ENCODE data around the gene WDR7.

The WDR7 gene

GRCh38 chr18:56987236-56987635 lies 336.1 kb downstream of the WDR7 start:
- no peak for DNase-seq (ENCODE audit: low read depth, low spot score)

GRCh38 chr18:56988022-56988421 lies 336.9 kb downstream of the WDR7 start:
- DNase-seq (ENCODE audit: low read depth, low spot score): no peak

- DNase-seq (ENCODE audit: low read depth, low spot score): no peak
These were observed 339.5 kb downstream of the WDR7 start for GRCh38 chr18:56990678-56991077.

- DNase-seq (ENCODE audit: low read depth, low spot score): no peak
These were observed 341.6 kb downstream of the WDR7 start for GRCh38 chr18:56992777-56993176.

- DNase-seq (ENCODE audit: low read depth, low spot score): no peak
These were observed 344.5 kb downstream of the WDR7 start for GRCh38 chr18:56995579-56996188.

GRCh38 chr18:56997200-56997599 lies 346.0 kb downstream of the WDR7 start:
- no peak for DNase-seq (ENCODE audit: low read depth, low spot score)

GRCh38 chr18:56999823-57000222 lies 348.7 kb downstream of the WDR7 start:
- no peak for DNase-seq (ENCODE audit: low read depth, low spot score)

- DNase-seq (ENCODE audit: low read depth, low spot score): no peak
These were observed 351.5 kb downstream of the WDR7 start for GRCh38 chr18:57002627-57003026.

- no peak for DNase-seq (ENCODE audit: low read depth, low spot score)
These were observed 352.2 kb downstream of the WDR7 start for GRCh38 chr18:57003342-57003741.

GRCh38 chr18:57004366-57005121 lies 353.4 kb downstream of the WDR7 start:
- no peak for DNase-seq (ENCODE audit: low read depth, low spot score)

GRCh38 chr18:57008001-57008686 lies 357.0 kb downstream of the WDR7 start:
- no peak for DNase-seq (ENCODE audit: low read depth, low spot score)

GRCh38 chr18:57009844-57010243 lies 358.7 kb downstream of the WDR7 start:
- DNase-seq (ENCODE audit: low read depth, low spot score): no peak

- no peak for DNase-seq (ENCODE audit: low read depth, low spot score)
These were observed 363.7 kb downstream of the WDR7 start for GRCh38 chr18:57014772-57015413.

- DNase-seq (ENCODE audit: low read depth, low spot score): no peak
These were observed 364.3 kb downstream of the WDR7 start for GRCh38 chr18:57015451-57015850.

- no peak for DNase-seq (ENCODE audit: low read depth, low spot score)
These were observed 367.7 kb downstream of the WDR7 start for GRCh38 chr18:57018845-57019244.

GRCh38 chr18:57022716-57023115 lies 371.6 kb downstream of the WDR7 start:
- no peak for DNase-seq (ENCODE audit: low read depth, low spot score)

GRCh38 chr18:57023275-57023882 lies 372.2 kb downstream of the WDR7 start:
- DNase-seq (ENCODE audit: low read depth, low spot score): no peak

GRCh38 chr18:57025540-57025939 lies 374.4 kb downstream of the WDR7 start:
- DNase-seq (ENCODE audit: low read depth, low spot score): no peak

- DNase-seq (ENCODE audit: low read depth, low spot score): no peak
These were observed 375.2 kb downstream of the WDR7 start for GRCh38 chr18:57026316-57026715.

- DNase-seq (ENCODE audit: low read depth, low spot score): no peak
These were observed 376.1 kb downstream of the WDR7 start for GRCh38 chr18:57027190-57027708.

GRCh38 chr18:57029761-57030160 lies 378.6 kb downstream of the WDR7 start:
- DNase-seq (ENCODE audit: low read depth, low spot score): no peak

GRCh38 chr18:57030417-57030816 lies 379.3 kb downstream of the WDR7 start:
- DNase-seq (ENCODE audit: low read depth, low spot score): no peak
